HFFc6 (cell line): Measurements from ENCODE around the gene ZC3H6. TPM values are rescaled to one million over a fixed set of nuclear protein-coding genes. Genes with fewer than 3 reads are reported as not detected.
"Not testable (repeated sequence)": the region's sequence is repeated elsewhere in the genome, so short reads cannot be mapped to it uniquely, and the experiment has no call there.

ENCODE experiments used
- DNase-seq: peaks from one replicate; pipeline ENCODE4 v3.0.0-alpha.2; 2018
- H3K27ac Mint-ChIP-seq: 2 replicates; pipeline ENCODE4 v1.8.0; 2020; ENCODE audit warnings: mild to moderate bottlenecking, mixed read lengths
- H3K27me3 Mint-ChIP-seq: 2 replicates; pipeline ENCODE4 v1.8.0; 2021; ENCODE audit warnings: mild to moderate bottlenecking, moderate library complexity, mixed read lengths; ENCODE audit not compliant: insufficient read depth
- H3K36me3 Mint-ChIP-seq: 2 replicates; pipeline ENCODE4 v1.8.0; 2021; ENCODE audit warnings: low read depth, mixed read lengths
- H3K4me1 Mint-ChIP-seq: 2 replicates; pipeline ENCODE4 v1.8.0; 2020; ENCODE audit warnings: low read depth, mixed read lengths
- H3K4me3 Mint-ChIP-seq: 2 replicates; pipeline ENCODE4 v1.8.0; 2020; ENCODE audit warnings: mild to moderate bottlenecking, moderate library complexity, mixed read lengths
- H3K9me3 Mint-ChIP-seq: 2 replicates; pipeline ENCODE4 v1.8.0; 2020; ENCODE audit warnings: mild to moderate bottlenecking, mixed read lengths
- CTCF ChIP-seq: fragments of 200-600 bp; sonication (generic); IDR thresholded peaks from 2 replicates; pipeline ENCODE4 v1.5.0; 2021; ENCODE audit warnings: antibody characterized with exemption, mild to moderate bottlenecking
- total RNA-seq, 6 experiments: library from RNA; stranded (reverse); fragmentation: NEBNext Ultra II Directional; extraction: Animal tissue kit (Norgen Biotek cat#: 25700); gene quantifications; 2 replicates in 1 of 6; 3 replicates in 5 of 6; pipeline ENCODE4 v1.2.3, GENCODE V29; 2021

Gene ZC3H6
- total RNA-seq, 6 experiments from 2014 or later: 3.8 to 6.1 (median 5.0) TPM

DNA sequence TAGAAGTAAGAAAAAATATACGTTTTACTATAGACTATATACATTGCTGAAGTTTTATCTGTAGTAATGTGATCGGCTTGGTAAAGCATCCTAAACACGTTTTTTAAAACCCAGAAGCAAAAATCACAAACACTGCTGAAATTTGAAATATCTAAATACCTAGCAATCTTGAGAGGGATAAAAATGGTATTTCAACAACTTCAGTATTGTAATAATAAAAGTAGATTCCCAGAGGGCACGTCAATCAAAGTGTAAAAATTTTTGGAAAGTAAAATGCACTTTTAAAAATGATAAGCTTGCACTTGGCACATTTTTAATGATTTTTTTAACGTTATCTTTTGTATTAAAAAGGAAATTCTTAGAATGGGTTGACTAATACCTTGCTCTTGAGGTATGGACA lies 1.6 kb downstream of the ZC3H6 start:
- no peak for TF ChIP-seq CTCF
- Mint-ChIP-seq H3K4me3 (no peak overlapping the region; the same call in 1 of the 2 replicates), H3K27ac (no peak overlapping the region), H3K36me3 (no peaks in the 10 kb centered on the region), H3K9me3 (no peaks in the 10 kb centered on the region), H3K4me1 (peaks cover 12% of the 10 kb centered on the region), H3K27me3 (no peaks in the 10 kb centered on the region)
- no peak for DNase-seq

DNA sequence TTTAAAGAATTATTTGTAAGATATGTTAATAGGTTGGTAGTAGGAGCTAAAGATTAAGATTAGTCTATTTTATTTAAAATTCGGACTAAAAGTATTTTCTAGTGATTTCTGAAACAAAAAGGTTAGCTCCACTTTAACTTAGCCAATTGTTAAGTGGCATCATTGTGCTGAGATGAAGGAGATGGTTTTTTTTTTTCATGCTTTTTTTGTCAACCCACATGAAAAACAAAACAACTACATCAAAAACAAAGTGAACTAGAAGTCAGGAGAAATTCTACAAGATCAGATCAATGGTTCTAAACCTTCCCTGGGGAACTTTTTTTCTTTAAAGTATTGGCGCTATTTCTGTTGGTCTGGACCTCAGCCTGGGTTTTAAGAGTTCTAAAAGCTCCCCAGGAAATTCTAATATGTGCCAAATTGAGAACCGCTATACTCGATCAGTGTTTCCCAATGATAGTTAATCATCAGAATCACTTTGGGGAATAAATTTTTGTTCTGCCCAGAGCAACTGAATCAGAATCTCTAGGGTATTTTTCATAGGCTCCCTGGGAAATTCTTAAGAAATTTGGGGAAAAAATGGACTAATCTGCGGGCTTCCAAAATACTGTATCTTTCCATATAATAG lies 2.3 kb downstream of the ZC3H6 start:
- no peaks in the 10 kb centered on the region for H3K36me3 Mint-ChIP-seq
- DNase-seq: no peak
- no peaks in the 10 kb centered on the region for H3K27me3 Mint-ChIP-seq
- no peaks in the 10 kb centered on the region for H3K9me3 Mint-ChIP-seq
- no peak for TF ChIP-seq CTCF
- H3K4me1 Mint-ChIP-seq: peaks cover 12% of the 10 kb centered on the region
- H3K4me3 Mint-ChIP-seq: no peak overlapping the region
- H3K27ac Mint-ChIP-seq: no peak overlapping the region

DNA sequence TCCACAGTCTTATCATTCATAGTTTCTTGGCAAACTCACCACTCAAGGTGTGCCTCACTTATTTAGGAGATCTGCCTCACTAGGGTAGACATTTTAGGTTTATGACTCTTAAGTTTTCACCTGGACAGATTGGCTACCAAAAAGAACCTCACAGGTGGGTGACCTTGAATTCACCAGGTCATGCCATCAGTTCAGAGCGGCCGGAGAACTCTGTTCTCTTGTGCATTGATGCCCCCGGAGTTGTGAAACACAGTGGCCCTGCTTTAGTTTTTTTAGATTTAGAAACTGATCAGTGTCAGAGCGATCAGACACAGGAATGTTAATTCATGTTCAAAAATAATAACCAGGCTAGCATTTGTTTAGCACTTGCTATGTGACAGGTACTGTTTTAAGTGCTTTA lies 6.7 kb downstream of the ZC3H6 start:
- not testable (repeated sequence) for H3K27me3 Mint-ChIP-seq, H3K9me3 Mint-ChIP-seq, DNase-seq

GRCh38 chr2:112283535-112283934 lies 8.1 kb downstream of the ZC3H6 start:
- not testable (repeated sequence) for H3K4me1 Mint-ChIP-seq, H3K36me3 Mint-ChIP-seq, H3K27me3 Mint-ChIP-seq, H3K4me3 Mint-ChIP-seq, DNase-seq, H3K27ac Mint-ChIP-seq, H3K9me3 Mint-ChIP-seq

More for the DNA sequence above, 6.7 kb downstream of the ZC3H6 start:
- H3K4me3 Mint-ChIP-seq, H3K36me3 Mint-ChIP-seq, H3K27ac Mint-ChIP-seq: not testable (repeated sequence)
- H3K4me1 Mint-ChIP-seq: peaks cover 13% of the 10 kb centered on the region

DNA sequence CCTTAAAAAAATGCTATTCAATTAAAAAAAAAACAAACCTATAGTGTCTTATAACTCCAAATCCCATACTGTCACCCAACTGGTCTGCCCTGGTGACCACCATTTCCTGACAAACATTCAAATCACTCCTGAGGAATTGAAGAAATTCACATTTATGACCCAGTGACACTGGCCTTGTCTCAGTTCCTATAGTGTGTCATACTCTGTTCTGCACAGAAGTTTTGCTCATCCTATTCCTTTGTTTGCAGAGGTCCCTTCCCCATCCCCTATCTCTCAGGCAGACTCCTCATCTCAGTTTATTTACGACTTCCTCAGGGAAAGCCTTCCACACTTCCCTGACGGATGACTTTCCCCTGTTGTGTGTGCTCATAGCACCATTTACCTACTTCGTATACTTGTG lies 14.7 kb downstream of the ZC3H6 start:
- H3K36me3 Mint-ChIP-seq: no peaks in the 10 kb centered on the region
- DNase-seq: no peak
- H3K27ac Mint-ChIP-seq: no peak overlapping the region
- TF ChIP-seq CTCF: no peak
- no peak overlapping the region for H3K4me3 Mint-ChIP-seq
- H3K9me3 Mint-ChIP-seq: no peaks in the 10 kb centered on the region
- H3K27me3 Mint-ChIP-seq: no peaks in the 10 kb centered on the region; the same call in 1 of the 2 replicates
- H3K4me1 Mint-ChIP-seq: peaks cover 11% of the 10 kb centered on the region

GRCh38 chr2:112290648-112291047 lies 15.3 kb downstream of the ZC3H6 start:
- H3K9me3 Mint-ChIP-seq: no peaks in the 10 kb centered on the region
- no peaks in the 10 kb centered on the region; the same call in 1 of the 2 replicates for H3K27me3 Mint-ChIP-seq
- H3K36me3 Mint-ChIP-seq: no peaks in the 10 kb centered on the region
- TF ChIP-seq CTCF: no peak
- DNase-seq: no peak
- H3K27ac Mint-ChIP-seq: no peak overlapping the region
- H3K4me3 Mint-ChIP-seq: no peak overlapping the region
- H3K4me1 Mint-ChIP-seq: peaks cover 11% of the 10 kb centered on the region
